HG03460 (cell line): ENCODE data around the gene SOX10.

ENCODE experiments used
- ATAC-seq: cut with Tn5 transposase; IDR thresholded peaks from one replicate; pipeline ENCODE4 v1.9.1; 2021; ENCODE audit not compliant: unreplicated experiment

SOX10 gene

GRCh38 chr22:37983860-37984791 lies at the start of gene SOX10:
Gene SOX10 (minus strand): TSS chr22:37984555. CDS start chr22:37983784, 771 bp downstream.
- ATAC-seq = no peak

GRCh38 chr22:38033522-38034277 lies 49.3 kb upstream of the SOX10 start:
- ATAC-seq = no peak

DNA sequence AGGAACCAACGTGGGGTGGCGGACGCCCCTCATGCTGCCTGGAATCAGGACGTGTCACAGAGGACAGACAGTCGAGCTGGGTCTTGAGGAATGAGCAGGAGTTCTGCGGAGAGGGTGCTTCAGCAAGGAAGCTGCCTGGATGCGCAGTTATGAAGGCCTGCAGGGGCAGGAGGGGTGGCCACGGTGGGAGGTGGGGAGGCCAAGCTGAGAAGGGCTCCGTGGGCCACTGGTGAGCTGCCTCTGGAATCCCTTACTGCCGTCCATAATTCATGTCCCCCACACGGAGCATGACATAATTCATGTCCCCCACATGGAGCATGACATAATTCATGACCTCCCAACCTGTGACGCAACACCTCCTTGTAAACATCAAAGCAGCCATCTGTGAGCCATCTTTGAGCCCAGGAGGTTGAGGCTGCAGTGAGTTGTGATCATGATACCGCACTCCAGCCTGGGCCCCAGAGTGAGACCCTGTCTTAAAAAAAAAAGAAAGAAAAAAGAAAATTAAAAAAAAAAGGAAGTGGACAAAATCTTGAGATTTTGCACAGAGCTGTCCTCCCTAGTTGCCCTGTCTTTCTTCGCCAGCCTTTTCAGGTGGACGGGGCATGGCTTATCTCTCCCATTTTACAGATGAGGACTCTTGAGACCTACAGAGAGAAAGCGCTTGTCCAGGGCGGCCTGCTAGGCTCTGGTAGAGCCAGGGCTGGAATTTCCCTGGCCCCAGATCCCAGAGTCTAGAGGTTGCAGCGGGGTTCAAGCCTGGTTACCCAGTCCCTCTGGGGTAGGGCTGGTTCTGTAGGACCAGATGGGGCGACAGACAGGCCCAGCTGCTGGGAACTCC lies 48.5 kb upstream of the SOX10 start:
- ATAC-seq = no peak

GRCh38 chr22:38031491-38031890 lies 47.1 kb upstream of the SOX10 start:
- ATAC-seq = no peak

DNA sequence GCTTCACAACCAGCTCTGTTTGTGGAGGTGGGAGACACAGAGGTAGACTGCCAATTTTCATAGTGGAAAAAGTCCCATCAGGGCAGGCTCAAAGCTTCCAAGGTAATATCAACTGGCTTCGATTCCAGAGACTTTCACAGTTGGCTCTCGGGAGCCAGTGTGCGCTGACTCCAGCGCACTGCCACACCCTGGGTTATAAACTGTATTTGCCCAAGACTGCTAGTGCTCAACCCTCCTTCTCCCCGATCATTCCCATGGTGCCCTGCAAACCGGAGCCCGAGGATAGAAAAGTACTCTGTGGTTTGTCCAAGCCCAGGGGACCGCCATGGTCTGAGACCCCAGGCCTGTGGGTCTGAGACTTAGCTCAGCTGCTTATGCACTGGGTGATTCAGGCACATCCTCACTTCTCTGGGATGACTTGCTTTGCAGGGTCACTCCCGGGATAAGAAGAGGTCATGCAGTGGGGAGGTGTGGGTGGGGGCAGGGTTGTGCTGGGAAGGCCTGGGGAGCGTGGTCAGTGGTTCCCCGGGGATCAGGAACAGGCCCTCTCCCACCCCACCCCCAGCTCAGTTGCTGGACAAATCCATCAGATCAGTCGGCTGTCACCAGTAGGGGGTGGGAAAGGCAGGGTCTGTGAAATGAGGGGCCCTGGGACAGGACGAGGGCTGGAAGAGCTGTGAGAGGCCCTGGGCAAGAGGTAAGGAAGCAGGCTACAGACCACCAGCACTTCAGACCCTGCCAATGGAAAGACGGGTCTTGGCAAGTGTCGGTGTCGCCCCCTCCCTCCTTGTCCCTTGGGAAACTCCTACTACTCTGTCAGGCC lies 46.2 kb upstream of the SOX10 start:
- ATAC-seq = no peak

GRCh38 chr22:38029901-38030300 lies 45.5 kb upstream of the SOX10 start:
- no peak for ATAC-seq

- no peak for ATAC-seq
Measured at GRCh38 chr22:38029370-38029769, 45.0 kb upstream of the SOX10 start.

GRCh38 chr22:38028344-38029130 lies 44.2 kb upstream of the SOX10 start:
- ATAC-seq = no peak

DNA sequence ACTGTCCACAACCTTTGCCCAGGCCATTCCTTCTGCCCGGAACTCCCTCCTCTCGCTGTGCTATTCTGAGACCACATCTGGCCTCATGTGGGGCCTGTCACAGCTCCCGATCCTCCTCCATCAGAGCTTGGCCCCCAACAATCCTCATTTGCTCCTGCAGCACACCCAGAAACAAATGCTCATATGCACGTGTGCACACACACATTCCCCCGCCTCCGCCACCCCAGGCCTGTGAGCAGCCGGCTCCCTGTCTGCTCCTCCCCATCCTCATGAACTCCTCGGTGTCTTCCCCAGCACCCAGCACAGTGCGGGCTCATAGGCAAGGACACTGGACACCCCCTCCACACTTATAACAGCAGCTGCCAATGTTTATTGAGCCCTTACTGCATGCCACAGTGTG lies 43.1 kb upstream of the SOX10 start:
- ATAC-seq = no peak

DNA sequence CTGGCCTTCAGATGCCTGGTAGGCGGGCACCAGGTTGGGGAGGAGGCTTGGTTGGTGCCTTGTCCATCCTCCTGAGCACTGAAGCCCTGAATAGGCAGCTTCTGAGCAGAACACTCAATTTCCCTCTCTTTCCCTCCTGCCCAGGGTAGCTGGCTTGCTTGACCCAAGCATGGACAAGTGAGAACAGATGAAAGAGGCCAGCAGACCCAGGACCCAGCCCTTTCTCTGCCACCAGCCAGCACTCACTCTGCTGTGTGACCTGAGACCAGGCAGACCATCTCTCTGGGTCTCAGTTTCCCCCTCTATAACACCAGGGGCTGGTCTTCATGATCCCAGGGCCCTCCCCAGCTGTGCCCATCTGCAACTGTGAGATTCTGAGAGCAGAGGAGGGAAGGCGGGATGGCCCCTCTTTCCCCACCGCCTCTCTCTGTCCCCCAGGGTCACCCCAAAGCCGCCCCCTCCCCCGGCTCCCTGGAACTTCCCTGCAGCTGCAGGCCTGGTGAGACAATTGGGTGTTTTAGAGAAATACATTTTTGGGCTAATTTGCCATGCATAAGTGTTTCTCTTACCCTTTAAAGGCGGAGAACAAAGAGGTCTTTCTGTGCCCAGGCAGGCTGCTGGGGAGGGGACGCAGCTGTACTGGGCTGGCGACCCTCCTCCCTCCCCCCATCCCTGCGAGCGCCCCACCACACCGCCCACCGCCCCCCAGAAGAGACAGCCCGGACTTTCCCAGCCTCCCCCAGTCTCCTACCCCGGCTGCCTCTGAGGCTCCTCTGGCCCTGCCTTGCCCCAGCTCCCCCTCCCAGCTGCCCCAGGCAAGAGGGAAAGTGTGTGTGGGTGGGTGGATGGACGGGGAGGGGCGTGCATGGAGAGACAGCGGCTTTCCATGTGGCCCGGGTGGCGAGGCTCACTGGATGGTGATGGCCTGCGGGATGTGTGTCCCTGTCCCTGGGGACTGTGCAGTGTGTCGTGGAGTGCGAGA lies 42.1 kb upstream of the SOX10 start:
- ATAC-seq = no peak

- no peak for ATAC-seq
Measured at GRCh38 chr22:38025514-38025913, 41.2 kb upstream of the SOX10 start.

DNA sequence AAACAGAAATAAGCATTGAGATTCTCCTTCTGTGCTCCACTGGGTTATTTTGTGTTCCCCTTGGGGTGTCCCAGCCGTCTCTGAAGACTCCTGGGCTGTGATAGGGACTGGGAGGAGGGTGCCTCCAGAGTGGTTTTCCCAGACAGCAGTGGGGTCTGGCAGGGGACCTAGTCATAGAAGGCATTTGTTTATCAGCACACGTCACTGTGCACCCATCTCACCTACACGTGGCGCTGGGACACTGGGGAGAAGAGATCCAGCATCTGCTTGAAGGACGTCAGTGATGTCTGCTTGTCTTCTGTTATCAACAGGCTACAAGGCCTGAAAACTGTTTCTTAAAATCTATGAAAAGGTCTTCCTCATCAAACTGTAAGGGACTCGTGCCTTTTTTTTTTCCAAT lies 38.7 kb upstream of the SOX10 start:
- no peak for ATAC-seq

GRCh38 chr22:38021206-38021605 lies 36.9 kb upstream of the SOX10 start:
- ATAC-seq = no peak

DNA sequence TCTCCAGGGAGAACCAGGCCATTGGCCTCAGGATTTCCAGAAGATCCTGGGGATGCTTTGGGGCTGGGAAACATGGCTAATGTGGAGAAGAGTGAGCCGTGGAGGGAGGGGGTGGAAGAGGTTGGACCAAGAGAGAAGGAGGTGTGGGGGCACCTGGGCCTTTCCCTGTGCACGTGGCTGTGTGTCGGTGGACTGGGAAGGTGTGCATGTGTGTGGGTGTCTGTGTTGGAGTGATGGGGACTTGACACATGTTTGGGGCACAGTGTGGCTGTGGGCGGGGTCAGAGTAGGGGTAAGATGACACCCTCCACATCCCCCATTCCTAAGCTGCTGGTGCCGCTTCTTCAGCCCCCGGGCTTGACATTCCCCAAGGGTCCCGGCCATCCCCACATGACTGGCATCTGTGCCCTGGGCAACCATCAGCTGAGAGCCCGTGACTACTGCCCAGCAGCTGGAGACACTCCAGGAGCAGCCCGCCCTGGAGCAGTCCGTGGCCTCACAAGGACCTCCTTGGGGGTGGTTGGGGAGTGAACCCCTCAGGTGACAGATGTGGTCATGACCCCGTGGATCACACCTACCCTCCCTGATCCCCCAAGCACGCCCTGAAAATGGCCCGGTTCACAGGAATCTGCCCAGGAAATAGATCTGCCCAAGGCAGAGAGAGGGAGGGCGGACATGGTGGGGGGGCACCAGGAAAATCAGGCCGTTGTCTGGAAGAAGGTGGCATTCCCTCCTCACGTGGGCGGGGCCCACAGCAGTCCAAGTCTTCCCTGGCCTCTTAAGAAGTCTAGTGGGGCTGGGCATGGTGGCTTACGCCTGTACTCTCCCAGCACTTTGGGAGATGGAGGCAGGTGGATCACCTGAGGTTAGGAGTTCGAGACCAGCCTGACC lies 34.8 kb upstream of the SOX10 start:
- no peak for ATAC-seq

DNA sequence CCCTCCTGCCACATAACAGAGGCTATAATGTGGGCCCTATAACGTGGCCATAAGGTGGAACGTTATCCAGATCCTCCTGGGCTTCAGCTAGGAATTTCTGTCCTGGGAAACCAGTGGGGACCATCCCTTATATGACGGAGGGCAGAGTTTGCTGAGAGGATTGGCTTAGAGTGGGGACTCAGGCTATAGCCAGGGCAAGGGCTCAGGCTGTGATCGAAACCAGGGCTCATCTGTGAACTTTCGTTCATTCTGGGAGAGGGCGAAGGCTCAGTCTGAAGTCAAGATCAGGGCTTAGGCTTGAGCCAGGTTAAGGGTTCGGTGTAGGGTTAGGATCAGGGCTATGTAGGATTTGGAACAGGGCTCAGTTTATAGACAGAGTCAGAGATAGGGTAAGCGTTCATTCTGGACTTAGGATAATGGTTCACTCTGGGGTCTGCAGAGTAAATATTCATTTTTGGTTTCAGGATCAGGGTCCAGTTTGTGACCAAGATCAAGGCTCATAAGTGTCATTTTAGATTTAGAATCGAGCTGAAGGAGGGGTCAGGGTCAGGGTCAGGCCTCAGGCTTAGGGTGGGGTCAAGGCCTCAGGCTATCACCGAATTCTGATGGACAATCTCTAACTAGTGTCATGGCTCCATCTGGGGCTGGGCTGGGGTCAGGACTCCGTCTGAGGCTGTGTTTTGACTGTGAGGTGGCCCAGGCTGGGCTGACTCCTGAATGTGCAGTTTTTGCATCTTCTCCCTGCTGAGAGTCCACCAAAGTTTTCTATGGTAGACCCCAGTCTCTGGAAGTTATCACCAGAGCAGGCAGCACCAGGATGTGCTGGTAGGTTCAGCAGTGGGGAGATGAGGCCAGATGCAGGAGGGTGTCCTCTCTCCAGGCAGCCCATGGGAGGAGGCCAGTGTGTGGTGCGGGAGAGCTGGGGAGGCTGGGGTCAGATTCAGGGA lies 33.9 kb upstream of the SOX10 start:
- ATAC-seq = no peak

DNA sequence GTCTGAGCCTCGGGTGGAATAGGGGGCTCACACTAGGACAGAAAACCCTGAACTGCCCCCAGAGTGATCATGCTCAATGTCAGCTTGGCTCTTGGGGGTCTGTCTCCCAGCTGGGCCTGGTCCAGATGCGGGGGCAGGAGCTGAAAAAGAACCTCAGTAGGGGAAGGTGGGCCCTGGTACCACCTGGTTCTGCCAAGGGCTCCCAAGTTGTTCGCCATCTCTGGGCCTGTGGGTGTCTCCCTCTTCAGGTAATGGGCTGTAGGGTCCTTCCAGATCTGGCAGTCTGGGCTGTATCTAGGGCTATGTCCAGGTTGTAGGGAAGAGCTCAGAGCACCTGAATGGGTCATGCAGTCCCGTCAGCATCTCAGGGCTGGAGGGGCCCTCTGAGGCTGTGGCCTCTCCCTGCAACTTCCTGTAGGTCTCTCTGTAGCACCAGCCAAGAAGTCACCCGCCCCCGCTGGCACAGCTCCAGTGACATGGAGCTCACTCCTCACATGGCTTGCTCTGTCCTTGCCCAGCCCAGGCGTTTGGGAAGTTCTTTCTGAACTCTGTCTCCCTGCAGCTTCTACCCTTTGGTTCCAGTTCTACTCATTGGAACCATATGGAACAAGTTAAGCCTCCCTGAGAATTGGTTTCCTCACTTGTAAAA lies 33.0 kb upstream of the SOX10 start:
- ATAC-seq = no peak
